Colonic mucosa (tissue), 4 donors: Measurements from ENCODE around the gene KRT34. TPM values are rescaled to one million over a fixed set of nuclear protein-coding genes. Genes with fewer than 3 reads are reported as not detected.

Experiments
- DNase-seq: peaks from one replicate; pipeline ENCODE4 v3.0.0-alpha.2; 2020
- H3K27ac ChIP-seq: fragments of 200-600 bp; one replicate; pipeline ENCODE4 v1.8.0; 2021
- H3K27me3 ChIP-seq: fragments of 200-600 bp; one replicate; pipeline ENCODE4 v1.8.0; 2021
- H3K36me3 ChIP-seq: fragments of 200-600 bp; one replicate; pipeline ENCODE4 v1.8.0; 2021
- H3K4me1 ChIP-seq: fragments of 200-600 bp; one replicate; pipeline ENCODE4 v1.8.0; 2021; ENCODE audit warnings: mild to moderate bottlenecking
- H3K4me3 ChIP-seq: fragments of 200-600 bp; one replicate; pipeline ENCODE4 v1.8.0; 2021
- H3K9ac ChIP-seq, 2 donors: one replicate each; pipeline ENCODE4 v1.7.0; 2013; ENCODE audit warnings: control low read depth in 2 of 2, low read depth in 2 of 2, low read length in 2 of 2
- H3K9me3 ChIP-seq: fragments of 200-600 bp; one replicate; pipeline ENCODE4 v1.8.0; 2021
- CTCF ChIP-seq: fragments of 200-600 bp; IDR thresholded peaks from one replicate; pipeline ENCODE4 v1.8.0; 2022; ENCODE audit warnings: antibody characterized with exemption, mild to moderate bottlenecking
- intact Hi-C: fragments of 100-400 bp; cut with DNase I; formaldehyde crosslinking; loops from one replicate; pipeline ENCODE4 v1.14.1; 2022
- total RNA-seq, 2 donors: library from RNA; stranded (reverse); fragmentation: NEBNext Ultra II Directional in 1 of 2; extraction: Animal tissue kit (Norgen Biotek cat#: 25700) in 1 of 2; gene quantifications; one replicate each; pipeline ENCODE4 v1.2.1, GENCODE V29; 2021
- donor health status: healthy.
- donor health status: DM: no; HTN: no; CAD: no.
- donor health status: DM: no; HTN: no; CAD: no.

KRT34 gene
- total RNA-seq, 2 donors from 2014 or later, result not detected

GRCh38 chr17:41328207-41328606, 53.9 kb downstream of the KRT34 start:
- H3K36me3 ChIP-seq, result no peaks in the 10 kb centered on the region
- no peak for DNase-seq
- no peak overlapping the region for H3K9ac ChIP-seq
- no peak for TF ChIP-seq CTCF
- H3K27me3 ChIP-seq, result no peaks in the 10 kb centered on the region
- no peaks in the 10 kb centered on the region for H3K9me3 ChIP-seq
- intact Hi-C loops, result loop anchor here (10.0 kb wide), 2 partner anchors 317 to 473 kb away; no protein-coding TSS in a partner anchor
- H3K4me1 ChIP-seq, result no peaks in the 10 kb centered on the region
- H3K27ac ChIP-seq, result no peak overlapping the region
- no peak overlapping the region for H3K4me3 ChIP-seq

Other genes with a start within 250 kb of the KRT34 start
- gene KRTAP4-6, start 241.8 kb downstream of the KRT34 start, total RNA-seq, result not detected
- gene KRTAP4-5, start 232.5 kb downstream of the KRT34 start, total RNA-seq, result not detected
- gene KRTAP4-4, start 221.6 kb downstream of the KRT34 start, total RNA-seq, result not detected
- gene KRTAP4-3, start 214.1 kb downstream of the KRT34 start, total RNA-seq, result not detected
- gene KRTAP4-2, start 204.1 kb downstream of the KRT34 start, total RNA-seq, result not detected
- gene KRTAP4-1, start 197.4 kb downstream of the KRT34 start, total RNA-seq, result under 1 TPM in 1 of 2 donors, not detected in 1; 0.53 TPM
- not detected for gene KRTAP9-1, start 192.4 kb downstream of the KRT34 start, total RNA-seq
- gene KRTAP9-2, start 155.7 kb downstream of the KRT34 start, total RNA-seq, result not detected
- not detected for gene KRTAP9-3, start 149.9 kb downstream of the KRT34 start, total RNA-seq
- not detected for gene KRTAP9-8, start 144.3 kb downstream of the KRT34 start, total RNA-seq
- gene KRTAP9-4, start 132.6 kb downstream of the KRT34 start, total RNA-seq, result not detected
- gene KRTAP9-9, start 126.9 kb downstream of the KRT34 start, total RNA-seq, result not detected
- gene KRTAP9-6, start 116.9 kb downstream of the KRT34 start, total RNA-seq, result not detected
- not detected for gene KRTAP9-7, start 106.6 kb downstream of the KRT34 start, total RNA-seq
- not detected for gene KRTAP29-1, start 79.5 kb downstream of the KRT34 start, total RNA-seq
- gene KRTAP16-1, start 73.0 kb downstream of the KRT34 start, total RNA-seq, result not detected
- not detected for gene KRTAP17-1, start 66.6 kb downstream of the KRT34 start, total RNA-seq
- not detected for gene KRT33A, start 31.5 kb downstream of the KRT34 start, total RNA-seq
- not detected for gene KRT33B, start 12.5 kb downstream of the KRT34 start, total RNA-seq
- not detected for gene KRT31, start 15.3 kb upstream of the KRT34 start, total RNA-seq
- gene KRT37, start 42.3 kb upstream of the KRT34 start, total RNA-seq, result not detected
- gene KRT38, start 58.7 kb upstream of the KRT34 start, total RNA-seq, result not detected
- gene KRT32, start 85.1 kb upstream of the KRT34 start, total RNA-seq, result not detected
- not detected for gene KRT35, start 98.8 kb upstream of the KRT34 start, total RNA-seq
- gene KRT36, start 107.6 kb upstream of the KRT34 start, total RNA-seq, result not detected
- under 1 TPM in 1 of 2 donors, not detected in 1; 0.25 TPM for gene KRT13, start 123.3 kb upstream of the KRT34 start, total RNA-seq
- gene KRT15, start 136.6 kb upstream of the KRT34 start, total RNA-seq, result 10 to 100 TPM in 1 of 2 donors, 1 to 10 TPM in 1; 5.8 to 20.0 TPM
- 1,000 to 10,000 TPM; 2,159 to 2,203 TPM for gene KRT19, start 146.0 kb upstream of the KRT34 start, total RNA-seq
- not detected for gene KRT9, start 189.8 kb upstream of the KRT34 start, total RNA-seq
- gene KRT14, start 204.6 kb upstream of the KRT34 start, total RNA-seq, result not detected
- not detected for gene KRT16, start 230.5 kb upstream of the KRT34 start, total RNA-seq
- 1 to 10 TPM in 1 of 2 donors, not detected in 1; 1.2 TPM for gene KRT17, start 242.3 kb upstream of the KRT34 start, total RNA-seq